Measurements from ENCODE around the gene TLR3. TPM values are rescaled to one million over a fixed set of nuclear protein-coding genes. Genes with fewer than 3 reads are reported as not detected.

TLR3 gene
- total and polyA plus RNA-seq, 2 of the 8 experiments (the other 6 are each of a cell fraction or from before 2014, with no cell fraction given), result 1.00 to 2.6 TPM

GRCh38 chr4:186036976-186037581 is 31.9 kb upstream of the TLR3 start (continued):
- TF ChIP-seq RBBP5 (IDR thresholded peaks at IDR 0.05; ENCODE audit: borderline replicate concordance, low read depth, low read length) (no peak), SP1 (IDR thresholded peaks at IDR 0.05; ENCODE audit: low read depth, low read length) (no peak), BACH1 (IDR thresholded peaks at IDR 0.05; ENCODE audit: low read length) (no peak), CREB1 (IDR thresholded peaks at IDR 0.05) (no peak), CBX8 (IDR thresholded peaks at IDR 0.05; ENCODE audit: borderline replicate concordance, low read depth, low read length) (no peak), CEBPB (IDR thresholded peaks at IDR 0.05; ENCODE audit: low read depth, low read length) (no peak)
